ENCODE measurements around the gene IFT74. TPM values are rescaled to one million over a fixed set of nuclear protein-coding genes. Genes with fewer than 3 reads are reported as not detected.
A peak's percentile ranks its signal among the peaks of the same experiment; 100 is the strongest.

Gene IFT74
- polyA plus RNA-seq, 1 experiment: 6.6 TPM

DNA sequence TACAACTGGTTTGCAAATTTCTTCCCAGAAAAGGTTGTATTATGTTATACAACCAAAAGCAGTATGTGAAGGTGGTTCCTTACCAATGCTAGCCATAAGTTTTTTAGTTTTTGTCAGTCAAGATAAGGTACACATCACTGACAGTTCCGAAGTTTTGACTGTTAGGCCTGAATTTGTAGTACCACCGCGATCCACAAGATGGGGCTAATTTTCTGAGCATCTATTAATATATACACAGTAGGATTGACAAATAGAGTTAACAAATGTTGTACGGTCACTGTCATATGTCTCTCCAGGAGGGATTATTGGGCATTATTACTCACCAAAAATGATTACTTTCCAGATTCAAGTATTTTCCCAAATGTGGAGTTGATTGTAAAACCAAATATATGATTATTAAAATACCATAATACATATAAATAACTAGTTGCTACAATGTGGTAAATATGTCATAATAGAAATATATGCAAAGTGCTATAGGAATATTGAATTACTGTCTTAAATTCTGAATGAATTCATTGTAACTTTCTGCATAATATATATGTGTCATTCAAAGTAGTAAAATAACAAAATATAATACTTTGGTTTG, 77.7 kb downstream of the IFT74 start:
- TF ChIP-seq, protein P1, sequence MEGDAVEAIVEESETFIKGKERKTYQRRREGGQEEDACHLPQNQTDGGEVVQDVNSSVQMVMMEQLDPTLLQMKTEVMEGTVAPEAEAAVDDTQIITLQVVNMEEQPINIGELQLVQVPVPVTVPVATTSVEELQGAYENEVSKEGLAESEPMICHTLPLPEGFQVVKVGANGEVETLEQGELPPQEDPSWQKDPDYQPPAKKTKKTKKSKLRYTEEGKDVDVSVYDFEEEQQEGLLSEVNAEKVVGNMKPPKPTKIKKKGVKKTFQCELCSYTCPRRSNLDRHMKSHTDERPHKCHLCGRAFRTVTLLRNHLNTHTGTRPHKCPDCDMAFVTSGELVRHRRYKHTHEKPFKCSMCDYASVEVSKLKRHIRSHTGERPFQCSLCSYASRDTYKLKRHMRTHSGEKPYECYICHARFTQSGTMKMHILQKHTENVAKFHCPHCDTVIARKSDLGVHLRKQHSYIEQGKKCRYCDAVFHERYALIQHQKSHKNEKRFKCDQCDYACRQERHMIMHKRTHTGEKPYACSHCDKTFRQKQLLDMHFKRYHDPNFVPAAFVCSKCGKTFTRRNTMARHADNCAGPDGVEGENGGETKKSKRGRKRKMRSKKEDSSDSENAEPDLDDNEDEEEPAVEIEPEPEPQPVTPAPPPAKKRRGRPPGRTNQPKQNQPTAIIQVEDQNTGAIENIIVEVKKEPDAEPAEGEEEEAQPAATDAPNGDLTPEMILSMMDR (IDR thresholded peaks at IDR 0.05; ENCODE audit: insufficient read depth, low read depth, low read length): peak; percentile 76
- POLR2A ChIA-PET: no interaction called here
- H3K27me3 ChIP-seq (ENCODE audit: control insufficient read depth, insufficient read depth, low read length): no peaks in the 10 kb centered on the region
- no peaks in the 10 kb centered on the region for H3K36me3 ChIP-seq (ENCODE audit: control insufficient read depth, insufficient read depth, low read length)
- no peak overlapping the region for H3K4me3 ChIP-seq (ENCODE audit: low read depth, low read length)
- DNase-seq (ENCODE audit: low read depth): no peak
- CTCF ChIA-PET: interaction anchor here (0.7 to 1.5 kb wide), 7 partner anchors 10 to 243 kb away, joined by 3 to 9 read pairs (median 3); no protein-coding TSS in a partner anchor

DNA sequence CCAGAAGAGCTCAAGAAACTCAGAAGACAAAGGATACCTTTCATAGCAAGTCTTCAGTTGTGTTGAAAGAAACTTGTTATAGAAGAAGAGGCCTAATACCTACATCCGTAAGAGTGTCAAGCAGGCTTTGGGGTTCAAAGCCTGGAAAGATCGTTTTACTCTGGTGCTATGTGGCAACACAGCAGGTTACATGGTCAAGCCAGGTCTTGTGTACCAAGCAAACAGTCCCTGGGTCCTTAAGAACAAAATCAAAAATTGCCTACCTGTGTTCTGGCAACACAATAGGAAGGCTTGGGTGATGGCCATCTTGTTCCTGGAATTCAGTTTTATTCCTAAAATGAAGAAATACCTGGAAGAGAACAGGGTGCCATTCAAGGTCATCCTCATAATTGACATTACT, 81.3 kb downstream of the IFT74 start:
- POLR2A ChIA-PET: no interaction called here
- Histone ChIP-seq H3K27me3 (ENCODE audit: control insufficient read depth, insufficient read depth, low read length) (no peaks in the 10 kb centered on the region), H3K36me3 (ENCODE audit: control insufficient read depth, insufficient read depth, low read length) (no peaks in the 10 kb centered on the region), H3K4me3 (ENCODE audit: low read depth, low read length) (no peak overlapping the region)
- TF ChIP-seq, protein P1 (IDR thresholded peaks at IDR 0.05; ENCODE audit: insufficient read depth, low read depth, low read length): no peak
- CTCF ChIA-PET: interaction anchor here (1.7 kb wide), 1 partner anchor 237 kb away, joined by 5 read pairs; no protein-coding TSS in a partner anchor
- no peak for DNase-seq (ENCODE audit: low read depth)

DNA sequence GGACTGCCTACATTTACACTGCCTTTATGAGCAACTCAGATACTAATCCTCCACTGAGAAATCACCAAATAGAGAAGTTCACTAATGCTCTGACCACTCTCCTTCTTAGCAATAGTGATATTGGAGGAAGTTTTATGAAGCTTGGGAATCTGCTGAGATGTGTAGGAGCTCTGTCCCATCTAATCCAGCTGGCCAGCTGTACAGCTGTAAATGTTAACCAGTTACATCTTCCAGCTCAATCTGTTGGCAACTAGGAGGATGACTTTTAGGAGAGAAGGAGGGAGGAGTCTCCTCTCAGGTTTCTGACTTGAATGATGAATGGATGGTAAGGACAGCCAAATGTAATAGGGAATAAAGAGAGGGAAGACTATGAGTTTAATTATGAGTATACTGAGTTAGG, 85.5 kb downstream of the IFT74 start:
- TF ChIP-seq, protein P1 (IDR thresholded peaks at IDR 0.05; ENCODE audit: insufficient read depth, low read depth, low read length): no peak
- Histone ChIP-seq H3K27me3 (ENCODE audit: control insufficient read depth, insufficient read depth, low read length) (no peaks in the 10 kb centered on the region), H3K36me3 (ENCODE audit: control insufficient read depth, insufficient read depth, low read length) (no peaks in the 10 kb centered on the region), H3K4me3 (ENCODE audit: low read depth, low read length) (no peak overlapping the region)
- DNase-seq (ENCODE audit: low read depth): no peak
- CTCF ChIA-PET: no interaction called here
- POLR2A ChIA-PET: no interaction called here

DNA sequence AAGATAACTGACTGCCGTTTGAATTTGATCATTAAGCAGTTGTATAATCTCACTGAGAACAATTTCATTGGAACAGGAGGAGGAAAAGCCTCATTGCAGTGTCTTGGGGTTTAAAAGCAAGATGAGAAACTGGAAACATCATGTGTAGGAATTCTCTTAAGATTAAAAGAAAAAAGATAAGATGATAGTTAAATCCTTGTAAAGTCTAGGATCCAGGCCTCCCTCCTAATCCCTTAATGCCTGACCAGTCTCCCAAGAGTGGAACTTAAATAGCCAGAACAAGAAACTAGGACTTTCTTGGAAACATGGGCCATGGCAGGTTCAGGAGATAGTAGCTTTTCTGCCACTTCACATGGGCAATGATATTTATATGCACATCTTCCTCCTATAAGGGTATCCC, 86.3 kb downstream of the IFT74 start:
- no peak for DNase-seq (ENCODE audit: low read depth)
- no peaks in the 10 kb centered on the region for H3K36me3 ChIP-seq (ENCODE audit: control insufficient read depth, insufficient read depth, low read length)
- TF ChIP-seq, protein P1 (IDR thresholded peaks at IDR 0.05; ENCODE audit: insufficient read depth, low read depth, low read length): no peak
- ChIA-PET CTCF (no interaction called here), POLR2A (no interaction called here)
- no peak overlapping the region for H3K4me3 ChIP-seq (ENCODE audit: low read depth, low read length)
- no peaks in the 10 kb centered on the region for H3K27me3 ChIP-seq (ENCODE audit: control insufficient read depth, insufficient read depth, low read length)

DNA sequence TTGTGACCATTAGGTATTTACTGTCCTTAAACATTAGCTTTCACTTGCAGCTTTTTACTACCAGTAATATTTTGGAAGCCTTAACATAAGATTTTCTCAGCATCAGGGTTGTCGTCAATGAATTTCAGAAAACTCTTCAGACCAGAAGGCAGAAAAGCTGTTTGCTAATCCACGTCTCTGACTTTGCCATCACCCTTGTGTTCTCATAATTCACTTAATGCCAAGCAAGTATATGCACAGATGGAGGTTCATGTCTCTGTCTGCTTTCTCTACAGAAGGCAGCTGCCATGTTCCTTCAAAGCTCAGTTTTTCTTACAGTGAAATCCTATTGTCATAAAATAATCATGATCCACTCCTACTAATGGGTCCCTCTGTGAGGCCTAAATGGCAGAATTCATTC, 87.0 kb downstream of the IFT74 start:
- ChIA-PET POLR2A (no interaction called here), CTCF (interaction anchor here (0.7 kb wide), 1 partner anchor 14 kb away, joined by 3 read pairs; no protein-coding TSS in a partner anchor)
- no peak overlapping the region for H3K4me3 ChIP-seq (ENCODE audit: low read depth, low read length)
- no peaks in the 10 kb centered on the region for H3K36me3 ChIP-seq (ENCODE audit: control insufficient read depth, insufficient read depth, low read length)
- no peaks in the 10 kb centered on the region for H3K27me3 ChIP-seq (ENCODE audit: control insufficient read depth, insufficient read depth, low read length)
- TF ChIP-seq, protein P1 (IDR thresholded peaks at IDR 0.05; ENCODE audit: insufficient read depth, low read depth, low read length): no peak
- no peak for DNase-seq (ENCODE audit: low read depth)

Measured in BJ (cell line).